GM23338 (cell line): ENCODE data around the gene SNX10. TPM values are rescaled to one million over a fixed set of nuclear protein-coding genes. Genes with fewer than 3 reads are reported as not detected.

Source experiments
- ATAC-seq: fragments of 200-7000 bp; cut with Tn5 transposase; 3 replicates; pipeline ENCODE4 v1.9.1; 2020
- DNase-seq: peaks from one replicate; pipeline ENCODE4 v3.0.0-alpha.2; 2015; ENCODE audit warnings: low spot score
- H2AFZ ChIP-seq: fragments of 200-600 bp; sonication (generic); 2 replicates; pipeline ENCODE4 v1.8.0; 2016; ENCODE audit warnings: antibody characterized with exemption, mild to moderate bottlenecking, moderate library complexity
- H3F3A ChIP-seq: fragments of 200-600 bp; sonication (generic); replicated peaks from 2 replicates; pipeline ENCODE4 v1.8.0; 2017; ENCODE audit warnings: antibody characterized with exemption, mixed run types, low read depth
- H3K27ac ChIP-seq: fragments of 200-600 bp; sonication (generic); 2 replicates; pipeline ENCODE4 v1.6.1; 2016; ENCODE audit warnings: low read depth
- H3K27me3 ChIP-seq: fragments of 200-600 bp; sonication (generic); 2 replicates; pipeline ENCODE4 v1.8.0; 2016; ENCODE audit warnings: mild to moderate bottlenecking, mixed run types, moderate library complexity; ENCODE audit not compliant: insufficient read depth
- H3K36me3 ChIP-seq: fragments of 200-600 bp; sonication (generic); 2 replicates; pipeline ENCODE4 v1.8.0; 2016; ENCODE audit warnings: mild to moderate bottlenecking; ENCODE audit not compliant: insufficient read depth
- H3K4me1 ChIP-seq: fragments of 200-600 bp; sonication (generic); 2 replicates; pipeline ENCODE4 v1.8.0; 2016; ENCODE audit warnings: mild to moderate bottlenecking, moderate library complexity; ENCODE audit not compliant: insufficient read depth
- H3K4me2 ChIP-seq: fragments of 200-600 bp; sonication (generic); 2 replicates; pipeline ENCODE4 v1.7.1; 2017; ENCODE audit warnings: mixed run types
- H3K4me3 ChIP-seq: fragments of 200-600 bp; sonication (generic); 2 replicates; pipeline ENCODE4 v1.6.1; 2016; ENCODE audit warnings: mixed run types
- H3K79me2 ChIP-seq: fragments of 200-600 bp; sonication (generic); replicated peaks from 2 replicates; pipeline ENCODE4 v1.8.0; 2017; ENCODE audit warnings: mild to moderate bottlenecking; ENCODE audit not compliant: insufficient read depth
- H3K9me2 ChIP-seq: fragments of 200-600 bp; sonication (generic); 2 replicates; pipeline ENCODE4 v1.8.0; 2017; ENCODE audit not compliant: insufficient read depth
- H4K20me1 ChIP-seq: fragments of 200-600 bp; sonication (generic); replicated peaks from 2 replicates; pipeline ENCODE4 v1.8.0; 2017; ENCODE audit warnings: mild to moderate bottlenecking; ENCODE audit not compliant: insufficient read depth
- H3K27ac Mint-ChIP-seq: 2 replicates; pipeline ENCODE4 v1.8.0; 2020; ENCODE audit warnings: inconsistent platforms, mild to moderate bottlenecking, moderate library complexity, mixed read lengths
- H3K27me3 Mint-ChIP-seq: 3 replicates; pipeline ENCODE4 v1.8.0; 2022; ENCODE audit warnings: low read depth, mild to moderate bottlenecking, moderate library complexity, mixed read lengths, inconsistent platforms; ENCODE audit not compliant: insufficient read depth, poor library complexity
- H3K36me3 Mint-ChIP-seq: 3 replicates; pipeline ENCODE4 v1.8.0; 2021; ENCODE audit warnings: low read depth, mild to moderate bottlenecking, inconsistent platforms, moderate library complexity, mixed read lengths
- H3K4me1 Mint-ChIP-seq: 3 replicates; pipeline ENCODE4 v1.8.0; 2020; ENCODE audit warnings: mild to moderate bottlenecking, inconsistent platforms, mixed read lengths
- H3K4me3 Mint-ChIP-seq: 3 replicates; pipeline ENCODE4 v1.8.0; 2021; ENCODE audit warnings: moderate library complexity, mild to moderate bottlenecking, inconsistent platforms, mixed read lengths
- H3K9me3 Mint-ChIP-seq: 3 replicates; pipeline ENCODE4 v1.8.0; 2020; ENCODE audit warnings: moderate library complexity, mild to moderate bottlenecking, inconsistent platforms, mixed read lengths
- CREB1 ChIP-seq: fragments of 250-450 bp; sonication (Bioruptor Pico); IDR thresholded peaks from 2 replicates; pipeline ENCODE4 v1.5.0; 2020; ENCODE audit warnings: low read depth, mild to moderate bottlenecking, moderate library complexity
- CTCF ChIP-seq, 2 experiments: fragments of 200-600 bp in 1 of 2; sonication (generic) in 1 of 2; conservative IDR thresholded peaks; 2 replicates each; pipeline versions ENCODE4 v1.5.1 to v1.6.1; 2016 to 2017; ENCODE audit warnings: antibody characterized with exemption in 2 of 2, low read depth in 2 of 2, mild to moderate bottlenecking in 2 of 2, moderate library complexity in 1 of 2
- ETS1 ChIP-seq: IDR thresholded peaks from 2 replicates; pipeline ENCODE4 v1.6.1; 2016; ENCODE audit warnings: antibody characterized with exemption
- EZH2 ChIP-seq: fragments of 200-600 bp; sonication (generic); IDR thresholded peaks from one replicate; pipeline ENCODE4 v1.8.0; 2017; ENCODE audit warnings: antibody characterized with exemption, mild to moderate bottlenecking, low read depth; ENCODE audit not compliant: unreplicated experiment
- EZH2phosphoT487 ChIP-seq: fragments of 200-600 bp; sonication (generic); IDR thresholded peaks from one replicate; pipeline ENCODE4 v1.8.1; 2018; ENCODE audit warnings: antibody characterized with exemption; ENCODE audit not compliant: unreplicated experiment
- JUNB ChIP-seq: IDR thresholded peaks from one replicate; pipeline ENCODE4 v1.6.1; 2016; ENCODE audit warnings: antibody characterized with exemption; ENCODE audit not compliant: unreplicated experiment
- NANOG ChIP-seq: IDR thresholded peaks from 2 replicates; pipeline ENCODE4 v1.6.1; 2016; ENCODE audit warnings: antibody characterized with exemption, borderline replicate concordance
- POLR2AphosphoS5 ChIP-seq: IDR thresholded peaks from 2 replicates; pipeline ENCODE4 v1.6.1; 2016; ENCODE audit warnings: antibody characterized with exemption, low read depth
- REST ChIP-seq: IDR thresholded peaks from one replicate; pipeline ENCODE4 v1.6.1; 2018; ENCODE audit warnings: antibody characterized with exemption; ENCODE audit not compliant: unreplicated experiment
- STAT1 ChIP-seq: IDR thresholded peaks from one replicate; pipeline ENCODE4 v1.6.1; 2016; ENCODE audit warnings: antibody characterized with exemption; ENCODE audit not compliant: unreplicated experiment
- ZNF114 ChIP-seq: fragments of 250-450 bp; sonication (Bioruptor Pico); IDR thresholded peaks from 2 replicates; pipeline ENCODE4 v1.5.0; 2020; ENCODE audit warnings: mild to moderate bottlenecking, moderate library complexity
- ZNF331 ChIP-seq: fragments of 250-450 bp; sonication (Bioruptor Pico); IDR thresholded peaks from 2 replicates; pipeline ENCODE4 v1.5.0; 2020; ENCODE audit warnings: low read depth, mild to moderate bottlenecking, moderate library complexity
- ZNF462 ChIP-seq: fragments of 250-450 bp; sonication (Bioruptor Pico); IDR thresholded peaks from 2 replicates; pipeline ENCODE4 v1.5.0; 2020; ENCODE audit warnings: mild to moderate bottlenecking, moderate library complexity
- polyA plus RNA-seq: library from polyadenylated mRNA; unstranded; fragments of >200 nt; fragmentation: Nextera tagmentation; extraction: Ambion mirVana; gene quantifications from 2 replicates; pipeline ENCODE4 v1.2.1, GENCODE V29; 2016
- total RNA-seq: library from RNA; depleted of rRNA; stranded (reverse); fragments of >200 nt; shearing (Covaris generic); gene quantifications from 2 replicates; pipeline ENCODE4 v1.2.3, GENCODE V29; 2014

The SNX10 gene
- total and polyA plus RNA-seq, 2 experiments from 2014 or later = 15.8 to 17.8 TPM

GRCh38 chr7:26399736-26400135, 108.1 kb downstream of the SNX10 start:
- no peak overlapping the region for H3K27ac Mint-ChIP-seq
- no peak for TF ChIP-seq EZH2phosphoT487
- TF ChIP-seq REST = no peak
- no peak for TF ChIP-seq POLR2AphosphoS5
- TF ChIP-seq ETS1 = no peak
- no peak for TF ChIP-seq CREB1 (CRISPR knock-in tag)
- TF ChIP-seq ZNF331 (CRISPR knock-in tag) = no peak
- no peak for TF ChIP-seq NANOG
- no peak for TF ChIP-seq ZNF462 (CRISPR knock-in tag)
- TF ChIP-seq EZH2 = no peak
- no peak for TF ChIP-seq JUNB
- no peak for TF ChIP-seq STAT1
- TF ChIP-seq ZNF114 = no peak
- no peak for TF ChIP-seq CTCF (conservative IDR thresholded peaks at IDR 0.05; ENCODE audit: low read depth in 2 of 2)
- peak overlapping the region; percentile 89 for H3K4me3 Mint-ChIP-seq
- no peaks in the 10 kb centered on the region for H3K27me3 ChIP-seq
- no peaks in the 10 kb centered on the region for H3K79me2 ChIP-seq
- H3K4me1 ChIP-seq = peaks cover 18% of the 10 kb centered on the region
- peaks cover 14% of the 10 kb centered on the region for H3K27me3 Mint-ChIP-seq
- H3K9me2 ChIP-seq = no peaks in the 10 kb centered on the region; the same call in 1 of the 2 replicates
- no peaks in the 10 kb centered on the region for H3K36me3 ChIP-seq
- no peak overlapping the region for H2AFZ ChIP-seq
- peak overlapping the region; percentile 84 for H3K4me3 ChIP-seq
- DNase-seq = no peak
- H3F3A ChIP-seq = peaks cover 3% of the 10 kb centered on the region; the same call in 1 of the 2 replicates
- no peaks in the 10 kb centered on the region; the same call in 2 of the 3 replicates for H3K9me3 Mint-ChIP-seq
- no peak overlapping the region for H3K27ac ChIP-seq
- H4K20me1 ChIP-seq = no peaks in the 10 kb centered on the region
- peaks cover 27% of the 10 kb centered on the region for H3K4me1 Mint-ChIP-seq
- H3K36me3 Mint-ChIP-seq = no peaks in the 10 kb centered on the region; the same call in 2 of the 3 replicates
- peak overlapping the region; percentile 94; the same call in 1 of the 2 replicates for H3K4me2 ChIP-seq
- ATAC-seq = no peak
